Measurements from ENCODE around the gene ZNF324B. TPM values are rescaled to one million over a fixed set of nuclear protein-coding genes. Genes with fewer than 3 reads are reported as not detected.

ZNF324B gene
- total RNA-seq, 4 donors from 2014 or later = 6.5 to 10.1 (median 8.0) TPM

DNA sequence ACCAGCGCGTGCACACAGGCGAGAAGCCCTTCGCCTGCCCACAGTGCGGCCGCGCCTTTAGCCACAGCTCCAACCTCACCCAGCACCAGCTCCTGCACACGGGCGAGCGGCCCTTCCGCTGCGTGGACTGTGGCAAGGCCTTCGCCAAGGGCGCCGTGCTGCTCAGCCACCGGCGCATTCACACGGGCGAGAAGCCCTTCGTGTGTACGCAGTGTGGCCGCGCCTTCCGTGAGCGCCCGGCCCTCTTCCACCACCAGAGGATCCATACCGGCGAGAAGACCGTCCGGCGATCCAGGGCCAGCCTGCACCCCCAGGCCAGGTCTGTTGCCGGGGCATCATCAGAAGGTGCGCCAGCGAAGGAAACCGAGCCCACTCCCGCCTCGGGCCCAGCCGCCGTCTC lies 20.3 kb downstream of the ZNF324B start:
- Histone ChIP-seq H3K27ac (no peak overlapping the region), H3K36me3 (peaks cover 21 to 49% (median 23%) of the 10 kb centered on the region in 3 donors), H3K27me3 (no peaks in the 10 kb centered on the region), H3K4me3 (no peak overlapping the region), H3K9me3 (no peaks in the 10 kb centered on the region), H3K4me1 (peaks cover 14 to 38% (median 19%) of the 10 kb centered on the region in 3 donors)
- TF ChIP-seq, protein P1, sequence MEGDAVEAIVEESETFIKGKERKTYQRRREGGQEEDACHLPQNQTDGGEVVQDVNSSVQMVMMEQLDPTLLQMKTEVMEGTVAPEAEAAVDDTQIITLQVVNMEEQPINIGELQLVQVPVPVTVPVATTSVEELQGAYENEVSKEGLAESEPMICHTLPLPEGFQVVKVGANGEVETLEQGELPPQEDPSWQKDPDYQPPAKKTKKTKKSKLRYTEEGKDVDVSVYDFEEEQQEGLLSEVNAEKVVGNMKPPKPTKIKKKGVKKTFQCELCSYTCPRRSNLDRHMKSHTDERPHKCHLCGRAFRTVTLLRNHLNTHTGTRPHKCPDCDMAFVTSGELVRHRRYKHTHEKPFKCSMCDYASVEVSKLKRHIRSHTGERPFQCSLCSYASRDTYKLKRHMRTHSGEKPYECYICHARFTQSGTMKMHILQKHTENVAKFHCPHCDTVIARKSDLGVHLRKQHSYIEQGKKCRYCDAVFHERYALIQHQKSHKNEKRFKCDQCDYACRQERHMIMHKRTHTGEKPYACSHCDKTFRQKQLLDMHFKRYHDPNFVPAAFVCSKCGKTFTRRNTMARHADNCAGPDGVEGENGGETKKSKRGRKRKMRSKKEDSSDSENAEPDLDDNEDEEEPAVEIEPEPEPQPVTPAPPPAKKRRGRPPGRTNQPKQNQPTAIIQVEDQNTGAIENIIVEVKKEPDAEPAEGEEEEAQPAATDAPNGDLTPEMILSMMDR (IDR thresholded peaks at IDR 0.05) = no peak
- TF ChIP-seq POLR2A (IDR thresholded peaks at IDR 0.05) = no peak
- 95% methylated on average over 22 of the region's 39 CpGs; no CpG with 5 or more reads in 1 of the 2 donors for WGBS, 2 donors
- intact Hi-C loops (cut with DNase I) = no loop called here
- DNase-seq = no peak

- H3K36me3 ChIP-seq = peaks cover 21 to 62% (median 23%) of the 10 kb centered on the region in 3 donors
- H3K27ac ChIP-seq = no peak overlapping the region
- H3K4me3 ChIP-seq = no peak overlapping the region
- TF ChIP-seq, protein P1 (IDR thresholded peaks at IDR 0.05) = no peak
- no peak for TF ChIP-seq POLR2A (IDR thresholded peaks at IDR 0.05)
- intact Hi-C loops (cut with DNase I) = no loop called here
- H3K9me3 ChIP-seq = no peaks in the 10 kb centered on the region
- H3K4me1 ChIP-seq = peaks cover 8 to 33% (median 18%) of the 10 kb centered on the region in 3 donors
- no peaks in the 10 kb centered on the region for H3K27me3 ChIP-seq
- no peak for DNase-seq
Measured at GRCh38 chr19:58473775-58474174, 22.4 kb downstream of the ZNF324B start.

DNA sequence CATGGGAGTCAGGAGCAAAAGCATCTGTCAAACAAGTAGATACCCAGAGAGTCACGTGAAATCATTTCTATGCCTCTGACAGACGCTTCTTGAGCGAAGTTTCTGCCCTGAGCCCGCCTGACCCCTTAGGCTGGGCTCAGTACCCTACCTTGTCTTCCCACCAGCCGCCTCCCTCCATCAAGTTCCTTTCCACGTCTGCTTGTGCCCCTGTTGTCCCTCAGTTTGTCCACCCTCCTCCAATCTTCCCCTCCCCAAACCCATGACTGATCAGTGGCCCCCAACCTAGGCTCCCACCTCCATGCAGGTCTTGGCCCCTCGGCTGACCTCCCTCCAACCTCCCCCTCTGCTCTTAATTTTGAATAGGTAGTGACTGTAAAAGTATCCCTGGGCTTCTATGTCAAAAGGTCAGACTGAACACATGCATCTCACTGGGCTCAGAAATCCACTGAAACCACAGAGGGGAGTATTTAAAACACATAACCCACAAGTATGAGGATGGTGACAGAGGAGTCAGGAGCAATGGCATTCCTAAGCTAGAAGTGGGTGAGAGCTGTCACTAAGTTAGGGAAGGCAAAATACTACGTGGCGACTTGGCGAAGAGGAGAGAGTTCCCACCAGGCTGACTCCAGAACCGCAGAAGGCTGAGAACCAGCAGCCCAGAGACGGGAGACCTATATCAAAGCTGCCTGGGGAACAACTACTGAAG lies 23.0 kb downstream of the ZNF324B start:
- H3K4me3 ChIP-seq = no peak overlapping the region
- H3K9me3 ChIP-seq = no peaks in the 10 kb centered on the region
- WGBS, 2 donors = 80 to 89% methylated on average over 12 of the region's 12 CpGs
- no peaks in the 10 kb centered on the region for H3K27me3 ChIP-seq
- no peak overlapping the region for H3K27ac ChIP-seq
- intact Hi-C loops (cut with DNase I) = no loop called here
- H3K36me3 ChIP-seq = peaks cover 18 to 64% (median 19%) of the 10 kb centered on the region in 3 donors
- no peak for DNase-seq
- H3K4me1 ChIP-seq = peaks cover 7 to 29% (median 18%) of the 10 kb centered on the region in 3 donors
- TF ChIP-seq, protein P1 (IDR thresholded peaks at IDR 0.05) = no peak
- TF ChIP-seq POLR2A (IDR thresholded peaks at IDR 0.05) = no peak

DNA sequence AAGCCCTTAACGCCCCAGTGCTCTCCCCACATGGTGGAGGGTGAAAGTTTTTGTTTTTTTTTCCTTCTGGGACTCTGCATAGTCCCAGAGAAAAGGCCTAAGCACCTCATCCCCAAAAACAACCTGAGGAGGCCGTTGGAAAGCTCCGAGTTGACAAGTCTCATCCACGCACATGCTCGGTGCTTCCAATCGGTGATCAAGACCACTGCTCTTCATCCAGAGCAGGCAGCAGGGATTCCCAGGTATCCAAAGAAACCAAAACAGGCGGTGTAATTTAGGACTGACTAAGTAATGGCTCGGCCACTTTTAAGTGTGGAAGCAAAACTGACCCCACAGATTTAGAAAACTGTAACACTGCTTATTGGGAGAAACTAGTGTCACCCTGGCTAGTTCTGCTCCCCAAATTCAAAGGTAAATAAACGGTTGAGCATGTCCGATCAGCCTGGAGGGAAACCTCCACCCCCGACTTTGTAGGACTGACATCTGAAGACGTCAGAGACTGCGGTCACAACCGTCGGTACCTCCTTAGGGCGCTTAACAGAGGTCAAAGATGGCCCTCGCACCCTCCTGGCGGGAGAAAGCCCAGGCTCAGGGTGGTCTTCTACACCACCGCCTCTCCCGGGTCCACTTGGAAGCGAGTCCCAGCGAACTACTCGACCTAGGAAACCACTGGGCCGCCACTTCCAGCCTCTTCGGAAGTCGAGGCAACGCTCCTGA lies 23.7 kb downstream of the ZNF324B start:
- no peak for DNase-seq
- H3K27me3 ChIP-seq = no peaks in the 10 kb centered on the region
- no peak for TF ChIP-seq POLR2A (IDR thresholded peaks at IDR 0.05)
- intact Hi-C loops (cut with DNase I) = no loop called here
- 9 to 43% methylated on average over 11 to 18 of the region's 27 CpGs for WGBS, 2 donors
- peak overlapping the region; percentile 81 to 95 (median 90) for H3K27ac ChIP-seq
- peaks cover 10 to 64% (median 16%) of the 10 kb centered on the region in 3 donors for H3K36me3 ChIP-seq
- peaks cover 7 to 29% (median 18%) of the 10 kb centered on the region in 3 donors for H3K4me1 ChIP-seq
- H3K4me3 ChIP-seq = peak overlapping the region; percentile 61 to 78 (median 69)
- no peaks in the 10 kb centered on the region for H3K9me3 ChIP-seq

GRCh38 chr19:58475714-58476497 lies 24.5 kb downstream of the ZNF324B start, which contains the start of gene ZNF446:
Gene ZNF446, plus strand, starts transcription at chr19:58476352. Its CDS starts 867 bp downstream, at chr19:58477219.
- Histone ChIP-seq H3K27ac (peak within 1 kb of the TSS; percentile 81 to 95 (median 90)), H3K9me3 (no peaks in the 10 kb centered on the region), H3K4me1 (peaks cover 7 to 29% (median 18%) of the 10 kb centered on the region in 3 donors), H3K27me3 (no peaks in the 10 kb centered on the region), H3K36me3 (peaks cover 12 to 64% (median 16%) of the 10 kb centered on the region in 3 donors), H3K4me3 (peak within 1 kb of the TSS; percentile 61 to 78 (median 69))
- TF ChIP-seq, protein P1 (IDR thresholded peaks at IDR 0.05) = no peak
- peak in 2 of 4 donors; percentile 15 to 60 for TF ChIP-seq POLR2A (IDR thresholded peaks at IDR 0.05)
- peak; percentile 91 for DNase-seq
- intact Hi-C loops (cut with DNase I) = no loop called here
- WGBS, 2 donors = 1% methylated on average over 17 of the region's 64 CpGs; no CpG with 5 or more reads in 1 of the 2 donors

Measured in esophagus squamous epithelium (tissue), 5 donors.